Nucleus accumbens (tissue), 56 donors: ENCODE measurements around the gene NOXA1.
"Not testable (repeated sequence)": the region's sequence is repeated elsewhere in the genome, so short reads cannot be mapped to it uniquely, and the experiment has no call there.

Experiments used
- DNase-seq, 56 donors: peaks; one replicate each; lab custom pipeline; 2025; lab: John Stamatoyannopoulos, UW

Gene NOXA1

DNA sequence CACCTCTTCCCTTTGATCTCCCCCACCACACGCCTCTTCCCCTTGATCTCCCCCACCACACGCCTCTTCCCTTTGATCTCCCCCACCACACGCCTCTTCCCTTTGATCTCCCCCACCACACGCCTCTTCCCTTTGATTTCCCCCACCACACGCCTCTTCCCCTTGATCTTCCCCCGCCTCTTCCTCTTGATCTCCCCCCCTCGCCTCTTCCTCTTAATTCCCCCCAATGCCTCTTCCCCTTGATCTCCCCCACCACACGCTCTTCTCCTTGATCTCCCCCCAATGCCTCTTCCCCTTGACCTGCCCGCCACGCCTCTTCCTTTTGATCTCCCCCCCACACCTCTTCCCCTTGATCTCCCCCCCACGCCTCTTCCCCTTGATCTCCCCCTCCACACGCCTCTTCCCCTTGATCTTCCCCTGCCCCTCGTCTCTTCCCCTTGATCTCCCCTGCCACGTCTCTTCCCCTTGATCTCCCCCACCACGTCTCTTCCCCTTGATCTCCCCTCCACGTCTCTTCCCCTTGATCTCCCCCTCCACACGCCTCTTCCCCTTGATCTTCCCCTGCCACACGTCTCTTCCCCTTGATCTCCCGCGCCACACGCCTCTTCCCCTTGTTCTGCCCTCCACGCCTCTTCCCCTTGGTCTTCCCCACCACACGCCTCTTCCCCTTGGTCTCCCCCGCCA lies 27.5 kb downstream of the NOXA1 start:
- not testable (repeated sequence) for DNase-seq

DNA sequence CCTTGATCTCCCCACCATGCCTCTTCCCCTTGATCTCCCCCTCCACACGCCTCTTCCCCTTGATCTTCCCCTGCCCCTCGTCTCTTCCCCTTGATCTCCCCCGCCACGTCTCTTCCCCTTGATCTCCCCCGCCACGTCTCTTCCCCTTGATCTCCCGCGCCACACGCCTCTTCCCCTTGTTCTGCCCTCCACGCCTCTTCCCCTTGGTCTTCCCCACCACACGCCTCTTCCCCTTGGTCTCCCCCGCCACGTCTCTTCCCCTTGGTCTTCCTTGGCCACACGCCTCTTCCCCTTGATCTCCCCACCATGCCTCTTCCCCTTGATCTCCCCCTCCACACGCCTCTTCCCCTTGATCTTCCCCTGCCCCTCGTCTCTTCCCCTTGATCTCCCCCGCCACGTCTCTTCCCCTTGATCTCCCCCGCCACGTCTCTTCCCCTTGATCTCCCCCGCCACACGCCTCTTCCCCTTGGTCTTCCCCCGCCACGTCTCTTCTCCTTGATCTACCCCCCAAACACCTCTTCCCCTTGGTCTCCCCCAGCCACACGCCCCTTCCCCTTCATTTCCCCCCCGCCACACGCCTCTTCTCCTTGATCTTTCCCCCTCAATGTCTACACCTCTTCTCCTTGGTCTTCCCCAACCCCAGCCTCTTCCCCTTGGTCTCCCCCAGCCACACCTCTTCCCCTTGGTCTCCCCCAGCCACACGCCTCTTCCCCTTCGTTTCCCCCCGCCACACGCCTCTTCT lies 28.2 kb downstream of the NOXA1 start:
- not testable (repeated sequence) for DNase-seq

DNA sequence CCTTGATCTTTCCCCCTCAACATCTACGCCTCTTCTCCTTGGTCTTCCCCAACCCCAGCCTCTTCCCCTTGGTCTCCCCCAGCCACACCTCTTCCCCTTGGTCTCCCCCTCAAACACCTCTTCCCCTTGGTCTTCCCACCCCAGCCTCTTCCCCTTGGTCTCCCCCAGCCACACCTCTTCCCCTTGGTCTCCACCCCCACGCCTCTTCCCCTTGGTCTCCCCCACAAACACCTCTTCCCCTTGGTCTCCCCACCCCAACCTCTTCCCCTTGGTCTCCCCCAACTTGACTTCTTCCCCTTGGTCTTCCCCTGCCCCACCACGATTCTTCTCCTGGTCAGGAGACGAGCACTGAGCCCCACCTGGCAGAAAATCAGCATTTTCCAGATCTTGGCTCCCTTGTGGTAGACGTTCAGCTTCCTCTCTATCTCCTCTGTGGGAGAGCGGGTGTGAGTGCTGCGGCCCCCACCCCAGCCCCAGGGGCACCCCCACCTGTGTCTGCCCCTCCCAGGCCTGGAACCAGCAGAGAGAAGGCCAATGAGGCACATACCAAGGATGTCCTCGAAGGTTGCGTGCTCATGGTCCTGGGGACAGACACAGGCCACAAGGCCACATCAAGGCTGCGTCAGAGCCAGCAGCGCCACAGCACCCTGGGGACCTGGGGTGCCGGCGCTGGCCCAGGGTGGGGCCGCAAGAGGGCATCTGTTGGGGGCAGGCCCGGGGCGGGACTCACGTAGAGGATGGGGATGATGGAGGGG lies 29.0 kb downstream of the NOXA1 start:
- no peak for DNase-seq

DNA sequence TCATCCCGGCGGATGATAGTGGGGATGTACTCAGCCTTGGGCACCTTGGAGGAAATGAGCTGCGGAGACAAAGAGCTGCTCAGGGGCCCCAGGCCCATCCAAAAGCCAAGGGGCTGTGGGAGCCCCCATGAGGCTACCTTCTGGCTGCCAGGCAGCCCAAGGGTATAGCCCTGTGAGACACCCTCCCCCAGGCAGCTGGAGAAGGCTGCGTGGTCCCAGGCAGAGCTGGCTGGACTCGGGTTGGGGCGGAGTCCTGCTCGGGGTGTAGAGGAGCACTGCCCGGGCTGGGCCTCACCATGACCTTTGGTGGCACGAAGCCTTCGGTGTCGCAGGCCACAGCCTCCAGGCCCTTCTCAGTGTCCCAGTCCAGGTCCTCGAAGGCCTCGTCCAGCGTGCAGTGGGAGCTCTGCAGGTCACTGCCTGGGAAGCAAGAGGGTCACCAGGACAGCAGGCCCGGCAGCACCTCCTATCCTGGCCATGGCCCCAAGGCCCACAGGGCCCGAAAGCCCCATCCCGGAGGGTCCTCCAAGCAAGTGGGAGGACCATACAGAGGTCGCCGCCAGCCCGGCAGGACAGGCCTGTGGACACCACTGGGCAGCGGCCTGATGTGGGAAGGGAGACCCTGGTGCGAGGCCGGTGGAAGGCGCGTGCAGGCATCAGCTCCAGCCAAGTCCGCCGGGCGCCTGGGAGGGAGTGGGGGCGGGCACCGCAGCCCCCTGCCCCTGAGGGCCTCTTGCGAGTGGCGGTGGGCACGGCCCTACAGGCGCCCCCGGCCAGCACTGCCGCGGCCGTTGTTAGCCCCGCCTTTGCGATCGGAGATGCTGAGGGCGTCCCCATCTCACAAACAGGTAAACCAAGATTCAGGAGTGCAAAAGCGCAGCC lies 29.8 kb downstream of the NOXA1 start:
- DNase-seq = no peak

DNA sequence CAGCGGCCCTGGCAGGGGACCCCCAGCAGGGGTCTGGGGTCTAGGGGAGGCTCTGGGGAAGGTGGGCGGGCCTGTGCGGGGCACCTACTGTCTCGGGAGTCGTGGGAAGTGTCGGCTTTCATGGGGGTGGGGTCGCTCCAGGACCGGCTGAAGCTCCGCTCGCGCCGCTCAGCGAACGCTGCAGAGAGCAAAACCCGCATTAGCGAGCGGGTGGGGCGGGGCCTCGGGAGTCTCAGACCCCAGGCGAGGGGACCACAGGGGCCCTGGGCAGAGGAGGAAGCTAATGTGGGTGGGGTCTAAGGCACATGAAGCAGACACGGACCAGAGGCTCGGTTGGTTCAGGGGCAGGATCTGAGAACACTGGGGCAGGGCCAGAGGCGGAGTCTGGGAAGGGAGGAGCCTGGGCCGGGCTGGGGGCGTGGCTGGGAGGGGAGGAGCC lies 30.5 kb downstream of the NOXA1 start:
- peak in 14 of 56 donors; percentile 18 to 71 (median 47) for DNase-seq

DNA sequence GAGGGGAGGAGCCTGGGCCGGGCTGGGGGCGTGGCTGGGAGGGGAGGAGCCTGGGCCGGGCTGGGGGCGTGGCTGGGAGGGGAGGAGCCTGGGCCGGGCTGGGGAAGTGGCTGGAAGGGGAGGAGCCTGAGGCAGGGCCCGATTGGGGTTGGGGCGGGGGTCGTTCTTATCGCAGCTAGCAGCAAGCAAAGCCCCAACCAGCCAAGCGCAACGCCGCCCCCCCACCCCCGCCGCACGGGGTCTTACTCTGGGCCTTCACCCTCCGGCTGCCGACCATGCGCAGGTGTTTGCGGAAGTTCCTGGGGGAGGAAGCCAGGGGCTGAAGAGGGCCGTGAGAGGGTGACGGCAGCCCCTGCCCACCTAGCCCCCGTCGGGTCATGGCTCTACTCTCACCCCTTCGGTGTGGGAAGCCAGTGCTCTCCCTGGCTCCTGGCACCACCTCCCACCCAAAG lies 31.0 kb downstream of the NOXA1 start:
- peak in 7 of 56 donors; percentile 29 to 71 (median 59) for DNase-seq

DNA sequence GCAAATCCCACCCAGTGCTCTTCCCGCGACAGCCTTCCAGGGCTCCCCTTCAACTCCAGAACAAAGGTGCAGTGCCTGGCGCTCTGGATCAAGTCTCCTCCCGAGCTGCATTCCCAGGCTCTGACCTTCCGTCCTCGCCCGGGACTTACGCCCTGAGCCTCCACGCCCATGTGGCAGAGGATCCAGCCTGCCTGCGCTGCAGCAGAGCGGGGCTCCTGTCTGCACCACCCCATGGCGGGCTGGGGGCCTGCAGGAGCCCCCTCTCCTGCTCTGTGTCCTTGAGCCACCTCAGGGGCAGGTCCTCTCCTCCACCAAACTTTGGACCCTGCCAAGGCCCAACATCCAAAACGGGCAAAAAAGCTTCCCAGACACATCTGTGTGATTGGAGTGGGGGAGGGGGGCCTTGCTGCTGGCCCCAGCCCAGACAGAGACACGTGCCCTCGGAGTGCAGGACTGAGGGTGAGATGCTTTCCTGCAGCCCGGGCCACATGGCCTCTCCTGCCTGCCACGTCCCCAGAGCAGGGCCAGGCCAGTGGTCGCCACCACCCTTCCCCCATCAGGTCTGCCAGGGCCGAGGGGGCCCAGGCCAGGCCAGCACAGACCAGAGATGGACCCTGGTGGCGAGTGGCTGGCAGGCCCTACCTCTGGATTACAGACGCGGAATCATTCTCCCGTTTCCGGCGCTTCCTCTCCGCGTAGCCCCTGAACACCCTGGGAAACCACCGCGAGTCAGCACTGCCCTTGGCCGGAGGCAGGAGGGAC lies 31.6 kb downstream of the NOXA1 start:
- DNase-seq = no peak

DNA sequence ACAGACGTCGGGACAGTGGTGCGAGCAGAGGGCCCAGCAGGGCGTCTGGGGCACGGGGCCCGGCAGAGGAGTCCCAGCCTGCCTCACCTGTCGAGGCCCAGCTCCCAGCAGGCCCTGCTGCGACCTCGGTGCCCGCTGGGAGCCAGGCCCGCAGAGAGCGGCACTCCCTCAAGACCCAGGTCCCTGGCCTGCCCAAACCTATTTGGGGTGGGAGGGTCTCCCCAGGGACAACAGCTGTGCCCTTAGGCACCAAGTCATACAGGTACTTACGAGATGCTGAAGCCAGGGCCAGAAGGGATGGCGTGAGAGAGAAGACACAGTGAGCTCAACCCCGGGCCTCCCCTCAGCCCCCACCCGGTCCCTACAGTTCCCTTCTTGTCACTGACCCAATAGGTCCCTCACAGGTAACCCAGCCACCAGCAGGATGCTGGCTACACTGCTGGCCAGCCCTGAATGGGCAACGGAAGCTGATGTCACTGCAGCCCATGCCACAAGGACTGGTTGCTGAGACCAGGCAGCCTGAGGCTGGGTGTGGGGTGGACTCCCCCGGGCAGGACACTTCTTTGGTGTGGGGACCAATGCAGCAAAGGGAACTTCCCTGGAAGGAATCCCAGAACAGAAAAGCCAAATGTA lies 32.3 kb downstream of the NOXA1 start:
- DNase-seq = no peak

DNA sequence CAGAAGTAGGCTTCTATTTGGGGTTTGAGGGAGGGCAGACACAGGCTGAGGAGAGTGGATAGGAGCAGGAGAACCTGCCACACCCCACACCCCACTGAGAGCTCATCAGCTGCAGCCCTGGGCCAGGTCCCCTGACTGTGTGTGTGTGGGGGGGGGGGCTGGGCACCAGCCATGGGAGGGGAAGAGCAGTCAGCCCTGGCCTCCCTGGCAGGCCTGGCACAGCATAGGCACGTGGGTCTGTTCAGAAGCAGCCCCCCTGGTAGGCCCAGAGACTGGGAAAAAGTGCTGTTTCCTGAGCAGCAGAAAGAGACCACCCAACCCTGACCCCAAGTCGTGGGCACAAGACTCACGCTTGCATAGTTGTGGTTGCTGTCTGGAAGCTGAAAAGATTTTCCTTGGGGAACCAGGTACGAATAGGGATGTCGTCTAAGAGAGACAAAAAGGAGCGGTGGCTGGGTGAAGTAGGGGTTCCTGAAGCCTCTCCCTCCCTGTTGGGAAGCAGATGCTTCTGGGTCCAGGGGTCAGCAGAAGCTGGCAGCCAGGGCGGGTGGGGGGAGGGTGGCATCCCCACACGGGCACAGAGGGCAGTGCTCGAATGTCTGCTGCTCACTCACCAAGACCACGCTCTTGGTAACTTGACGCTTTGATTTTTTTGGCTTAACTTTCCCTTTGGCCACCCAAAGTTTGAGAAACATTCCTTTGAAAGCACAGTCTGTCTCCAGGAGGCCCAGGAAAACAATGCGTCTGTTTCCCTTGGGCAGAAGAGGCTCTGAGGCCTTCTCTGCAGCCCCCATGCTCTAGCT lies 33.1 kb downstream of the NOXA1 start:
- no peak for DNase-seq

DNA sequence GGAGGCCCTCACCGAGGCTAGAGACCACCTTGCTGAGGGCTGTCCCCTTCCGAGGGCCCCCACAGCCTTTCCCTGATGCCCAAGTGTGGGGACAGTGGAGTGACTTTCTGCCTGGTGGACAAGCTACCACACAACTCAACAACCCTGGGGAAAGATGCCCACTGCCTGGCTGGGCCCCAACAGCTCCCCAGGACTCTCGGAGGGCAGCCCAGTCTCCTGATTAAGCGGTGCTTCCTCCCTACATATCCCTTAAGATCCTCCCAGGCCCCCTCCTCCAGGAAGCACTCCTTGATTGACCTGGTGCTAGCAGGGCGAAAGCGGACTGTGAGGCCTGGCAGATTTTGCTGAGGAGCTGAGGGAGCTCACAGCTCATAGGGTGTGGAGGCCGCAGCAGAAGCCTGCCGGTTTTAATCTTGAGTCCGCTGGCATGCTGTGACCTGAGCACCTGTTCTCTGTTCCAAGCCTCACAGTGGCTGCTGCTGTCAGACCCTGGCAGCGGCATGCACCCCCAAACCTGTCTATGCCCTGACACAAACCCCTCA lies 33.7 kb downstream of the NOXA1 start:
- DNase-seq = no peak

DNA sequence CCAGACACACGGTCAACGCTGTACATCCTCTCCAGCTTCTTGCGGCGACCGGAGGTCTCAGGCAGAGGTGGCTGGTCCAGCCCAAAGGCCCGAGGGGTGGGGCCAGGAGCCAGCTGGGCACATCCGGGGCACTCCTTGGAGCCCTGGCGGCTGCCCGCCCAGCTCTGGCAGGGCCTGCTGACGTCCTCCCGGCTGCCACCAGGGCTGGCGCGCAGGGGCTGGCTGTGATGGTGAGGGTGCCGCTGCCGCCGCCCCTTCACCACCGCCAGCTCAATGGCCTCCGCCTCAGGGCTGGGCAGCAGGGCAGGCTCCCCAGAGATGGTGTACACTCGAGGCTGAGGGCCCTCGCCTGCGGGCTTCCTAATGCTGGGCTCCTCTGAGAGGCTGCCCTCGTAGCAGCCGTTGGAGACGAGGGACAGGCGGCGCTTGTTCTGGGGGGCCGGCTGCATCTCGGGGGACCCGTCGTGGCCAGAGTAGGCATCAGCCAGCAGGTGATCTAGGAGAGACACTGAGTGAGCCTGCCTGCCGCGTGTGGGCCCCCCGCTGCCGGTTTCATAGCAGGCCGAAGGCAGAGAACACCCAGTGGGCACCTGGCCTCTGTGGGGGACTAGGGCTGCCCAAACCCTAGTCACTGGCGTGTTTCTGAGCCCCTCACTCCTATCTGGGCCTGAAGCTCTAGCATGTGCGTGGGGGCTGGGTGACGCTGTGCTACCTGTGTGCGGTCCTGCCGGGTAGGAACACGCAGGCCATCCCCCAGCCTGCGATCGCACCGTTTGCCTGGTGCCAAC lies 34.4 kb downstream of the NOXA1 start:
- peak in 3 of 56 donors; percentile 11 to 47 (median 21) for DNase-seq

DNA sequence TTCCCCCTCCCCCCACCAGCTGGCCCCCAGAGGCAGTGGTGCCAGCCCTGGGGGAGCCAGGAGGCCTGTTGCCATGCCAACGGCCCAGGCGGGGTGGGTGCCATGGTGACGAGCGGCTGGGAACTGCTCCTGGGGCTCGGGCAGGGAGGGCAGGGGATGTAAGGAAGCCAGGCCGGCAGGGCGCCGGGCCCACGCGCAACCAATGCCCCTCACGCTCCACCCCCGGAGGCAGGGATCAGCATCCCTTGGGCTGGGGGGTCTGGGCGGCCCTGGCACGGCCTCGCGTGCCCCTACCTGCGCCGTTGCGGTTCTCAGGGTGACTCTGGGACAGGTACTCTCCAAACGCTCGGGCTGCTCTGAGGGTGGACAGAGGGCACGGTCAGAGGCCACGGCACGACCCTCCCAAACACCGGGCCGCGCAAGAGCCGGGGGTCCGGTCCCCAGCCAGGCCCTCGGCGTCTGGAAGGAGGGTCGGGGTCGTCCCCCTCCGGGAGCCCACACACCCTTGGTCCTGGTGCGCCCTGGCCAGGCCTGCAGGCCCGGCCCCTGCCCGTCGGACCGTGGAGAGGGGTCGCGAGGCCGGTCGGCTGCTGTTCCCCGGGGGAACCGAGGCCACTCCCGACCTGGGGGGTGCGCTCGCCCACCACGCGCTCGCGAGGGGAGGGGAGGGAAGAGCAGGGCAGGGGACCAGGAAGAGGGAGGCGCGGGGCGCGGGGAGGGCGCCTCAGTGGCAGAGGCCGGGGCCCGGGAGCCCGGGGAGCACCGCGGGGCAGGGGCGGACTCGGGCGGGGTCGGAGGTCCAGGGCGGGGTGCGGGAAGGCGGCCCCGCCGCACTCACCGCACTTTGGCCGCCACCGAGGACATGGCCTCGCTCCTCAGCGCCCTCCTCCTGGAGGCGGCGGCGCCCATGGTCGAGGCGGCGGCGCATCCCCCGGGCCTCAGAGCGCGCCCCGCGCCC lies 35.3 kb downstream of the NOXA1 start:
- DNase-seq = peak in 50 of 56 donors; percentile 22 to 87 (median 62)

DNA sequence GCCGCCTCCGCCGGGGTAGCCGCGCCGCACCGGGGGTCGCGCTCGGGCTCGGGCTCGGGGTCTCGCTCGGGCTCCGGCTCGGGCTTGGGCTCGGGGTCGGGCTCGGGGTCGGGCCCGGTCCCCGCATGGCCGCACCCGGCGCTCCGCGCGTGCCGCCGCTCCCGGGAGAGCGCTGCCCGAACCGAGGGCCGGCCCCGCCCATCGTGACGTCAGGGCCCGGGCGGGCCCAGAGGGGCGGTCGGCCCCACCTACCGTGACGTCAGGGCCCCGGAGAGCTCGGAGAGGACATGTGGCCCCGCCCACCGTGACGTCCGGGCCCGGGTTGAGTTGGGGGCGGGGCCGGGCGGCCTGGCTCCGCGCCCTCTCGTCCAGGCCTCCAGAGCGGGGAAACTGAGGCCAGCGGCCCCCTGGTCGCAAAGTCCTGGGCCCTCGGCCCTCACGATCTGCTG lies 36.0 kb downstream of the NOXA1 start, which contains the start of gene NSMF:
TSS of gene NSMF (minus strand) at position 183 of the 449 bp plus-strand sequence. CDS start 232 bp downstream, outside the sequence.
- peak; percentile 19 to 98 (median 88) for DNase-seq

DNA sequence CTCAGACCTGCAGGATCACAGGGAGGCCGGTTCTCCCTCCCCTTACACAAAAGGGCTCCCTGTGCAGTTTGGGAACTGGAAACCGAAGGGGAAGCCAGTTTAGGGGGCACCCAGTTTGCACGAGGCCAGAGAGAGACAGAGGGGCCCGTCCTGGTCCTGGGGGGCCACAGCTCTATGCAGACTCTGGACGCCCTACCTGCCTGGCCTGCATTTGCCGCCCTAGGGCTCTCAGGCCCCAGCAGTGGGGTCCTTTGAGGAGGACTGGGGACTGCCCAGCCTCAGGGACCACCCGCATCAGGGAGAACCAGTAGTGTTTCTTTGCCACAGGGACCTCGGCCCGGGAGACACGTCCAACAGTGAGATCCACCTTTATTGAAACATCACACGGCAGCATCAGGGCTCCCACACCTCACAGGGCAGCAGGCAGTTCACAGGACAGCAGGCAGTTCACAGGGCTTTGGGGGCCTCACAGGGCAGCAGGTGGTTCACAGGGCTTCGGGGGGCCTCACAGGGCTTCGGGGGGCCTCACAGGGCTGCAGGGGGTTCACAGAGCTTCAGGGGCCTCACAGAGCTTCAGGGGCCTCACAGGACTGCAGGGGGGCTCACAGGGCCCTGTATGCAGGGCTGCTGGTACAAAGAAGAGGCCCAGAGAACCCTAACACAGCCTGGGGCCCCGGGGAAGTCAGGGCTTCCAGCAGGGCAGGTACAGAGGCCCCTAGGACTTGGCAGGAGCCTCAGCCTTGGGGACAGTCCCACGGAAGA lies 36.6 kb downstream of the NOXA1 start:
- no peak for DNase-seq
